GM12878 (cell line): ENCODE data around the gene SIX5. TPM values are rescaled to one million over a fixed set of nuclear protein-coding genes. Genes with fewer than 3 reads are reported as not detected.

Experiments
- CHD4 ChIP-seq: fragments of 200-600 bp; sonication (generic); IDR thresholded peaks from 2 replicates; pipeline ENCODE4 v1.6.1; 2016; ENCODE audit warnings: mild to moderate bottlenecking
- CREM ChIP-seq: IDR thresholded peaks from 2 replicates; pipeline ENCODE4 v1.6.1; 2014; ENCODE audit warnings: antibody characterized with exemption, low read depth
- ESRRA ChIP-seq: IDR thresholded peaks from 2 replicates; pipeline ENCODE4 v1.6.1; 2012; ENCODE audit warnings: mild to moderate bottlenecking, low read length, improper control_type of control experiment
- KAT2A ChIP-seq: conservative IDR thresholded peaks from 2 replicates; pipeline ENCODE4 v1.6.1; 2011; ENCODE audit warnings: low read depth, low read length; ENCODE audit not compliant: control insufficient read depth
- LARP7 ChIP-seq: fragments of 450-650 bp; IDR thresholded peaks from 2 replicates; pipeline ENCODE4 v1.6.1; 2017; ENCODE audit warnings: mild to moderate bottlenecking
- MXI1 ChIP-seq: fragments of 150-350 bp; IDR thresholded peaks from 2 replicates; pipeline ENCODE4 v1.6.1; 2011; ENCODE audit warnings: low read depth, mild to moderate bottlenecking, inconsistent platforms, low read length, improper control_type of control experiment
- RAD51 ChIP-seq: fragments of 450-650 bp; IDR thresholded peaks from 2 replicates; pipeline ENCODE4 v1.6.1; 2016; ENCODE audit warnings: moderate library complexity, mild to moderate bottlenecking, inconsistent platforms
- RBBP5 ChIP-seq: fragments of 200-600 bp; sonication (generic); conservative IDR thresholded peaks from 2 replicates; pipeline ENCODE4 v1.6.1; 2016
- RELA ChIP-seq: fragments of 450-650 bp; IDR thresholded peaks from 2 replicates; pipeline ENCODE4 v1.8.0; 2014; ENCODE audit warnings: borderline replicate concordance; ENCODE audit not compliant: partially characterized antibody
- SMAD5 ChIP-seq: IDR thresholded peaks from 2 replicates; pipeline ENCODE4 v1.6.1; 2016; ENCODE audit warnings: antibody characterized with exemption, low read depth
- STAT3 ChIP-seq: IDR thresholded peaks from 2 replicates; pipeline ENCODE4 v1.6.1; 2011; ENCODE audit warnings: low read depth, low read length, improper control_type of control experiment
- SUPT20H ChIP-seq: IDR thresholded peaks from 2 replicates; pipeline ENCODE4 v1.6.1; 2011; ENCODE audit warnings: low read depth, mild to moderate bottlenecking, low read length, moderate library complexity, borderline replicate concordance; ENCODE audit not compliant: control insufficient read depth
- TCF7 ChIP-seq: IDR thresholded peaks from 2 replicates; pipeline ENCODE4 v1.6.1; 2014; ENCODE audit warnings: antibody characterized with exemption, borderline replicate concordance
- ZBED1 ChIP-seq: IDR thresholded peaks from 2 replicates; pipeline ENCODE4 v1.6.1; 2016; ENCODE audit warnings: borderline replicate concordance
- ZNF384 ChIP-seq: IDR thresholded peaks from 2 replicates; pipeline ENCODE4 v1.6.1; 2012; ENCODE audit warnings: low read depth, mild to moderate bottlenecking, low read length, improper control_type of control experiment, borderline replicate concordance
- ZNF622 ChIP-seq: fragments of 450-650 bp; IDR thresholded peaks from 2 replicates; pipeline ENCODE4 v1.6.1; 2017; ENCODE audit warnings: mild to moderate bottlenecking, inconsistent platforms
- polyA plus RNA-seq, 11 experiments: library from polyadenylated mRNA; depleted of rRNA in 4 of 11; unstranded in 6 of 11; stranded (reverse) in 5 of 11; fragments of >200 nt; fragmentation: Nextera tagmentation in 4 of 11; fragmentation: Illumina TruSeq in 1 of 11; extraction: Ambion mirVana in 4 of 11; extraction: Trizol in 1 of 11; gene quantifications; 1 replicate in 1 of 11; 2 replicates in 10 of 11; pipeline versions ENCODE4 v1.2.1 to v1.2.3, GENCODE V29; 2011 to 2016; ENCODE audit warnings: inconsistent platforms in 2 of 11, missing spikeins in 2 of 11, low read depth in 1 of 11
- total RNA-seq, 4 experiments: library from RNA; depleted of rRNA in 3 of 4; stranded (reverse); fragments of >200 nt in 3 of 4; fragmentation: Illumina TruSeq in 1 of 4; extraction: Trizol in 1 of 4; gene quantifications; 2 replicates each; pipeline versions ENCODE4 v1.2.1 to v1.2.3, GENCODE V29; 2013 to 2021
- TF ChIP-seq, protein P1 (sequence below): fragments of 450-650 bp; IDR thresholded peaks from 2 replicates; pipeline ENCODE4 v1.6.1; 2016; ENCODE audit warnings: mild to moderate bottlenecking
- TF ChIP-seq, protein P2 (sequence below): fragments of 150-350 bp; IDR thresholded peaks from 2 replicates; pipeline ENCODE4 v1.6.1; 2016; ENCODE audit warnings: low read depth, low read length
- TF ChIP-seq, protein P3 (sequence below): fragments of 450-650 bp; IDR thresholded peaks from 2 replicates; pipeline ENCODE4 v1.6.1; 2017; ENCODE audit warnings: mild to moderate bottlenecking
- TF ChIP-seq, protein P4 (sequence below): IDR thresholded peaks from 2 replicates; pipeline ENCODE4 v1.6.1; 2012; ENCODE audit warnings: low read length, inconsistent platforms
- TF ChIP-seq, protein P5 (sequence below): fragments of 450-650 bp; formaldehyde crosslinking; IDR thresholded peaks from 2 replicates; pipeline ENCODE4 v1.4.0; 2022; ENCODE audit warnings: mild to moderate bottlenecking, moderate library complexity

Gene SIX5
- total and polyA plus RNA-seq, 10 of the 15 experiments (the other 5 are each of a cell fraction or from before 2014, with no cell fraction given): 1.9 to 10.5 (median 3.0) TPM; not detected in 2

DNA sequence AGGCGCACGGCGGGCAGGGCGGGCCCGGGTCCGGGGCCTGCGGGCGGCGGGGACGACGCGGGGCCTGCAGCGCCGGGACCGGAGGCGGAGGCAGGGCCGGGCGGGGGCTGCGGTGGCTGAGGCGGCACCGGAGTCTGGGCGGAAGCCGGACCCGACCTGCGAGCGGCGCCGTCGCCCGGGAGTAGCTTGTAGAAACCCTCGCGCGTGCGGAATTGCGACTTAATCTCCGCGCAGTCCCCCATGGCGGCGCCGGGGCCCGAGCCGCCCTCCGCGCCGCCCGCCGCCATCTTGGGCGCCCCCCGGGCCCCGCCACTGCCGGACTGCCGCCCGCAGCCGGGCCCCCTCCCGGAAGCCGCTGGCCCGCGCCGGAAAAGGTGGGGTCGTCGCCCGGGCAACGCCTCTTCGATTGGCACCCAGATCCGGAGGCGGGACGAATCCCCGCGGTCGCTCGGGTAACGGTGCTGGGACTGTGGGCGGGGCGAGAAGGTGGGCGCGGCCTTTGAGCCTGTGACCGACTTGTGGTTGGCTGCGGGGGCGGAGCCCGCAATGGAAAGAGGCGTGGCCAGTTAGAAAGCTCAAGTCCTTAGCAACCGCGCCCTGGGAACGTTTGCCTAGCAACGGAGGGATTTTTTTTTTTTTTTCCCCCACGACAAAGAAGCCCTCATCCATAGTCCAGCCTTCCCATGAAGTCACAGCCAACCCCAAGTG lies 23.6 kb upstream of the SIX5 start, which contains the start of gene DMWD (continued):
- no peak for TF ChIP-seq ESRRA
- TF ChIP-seq, protein P1, sequence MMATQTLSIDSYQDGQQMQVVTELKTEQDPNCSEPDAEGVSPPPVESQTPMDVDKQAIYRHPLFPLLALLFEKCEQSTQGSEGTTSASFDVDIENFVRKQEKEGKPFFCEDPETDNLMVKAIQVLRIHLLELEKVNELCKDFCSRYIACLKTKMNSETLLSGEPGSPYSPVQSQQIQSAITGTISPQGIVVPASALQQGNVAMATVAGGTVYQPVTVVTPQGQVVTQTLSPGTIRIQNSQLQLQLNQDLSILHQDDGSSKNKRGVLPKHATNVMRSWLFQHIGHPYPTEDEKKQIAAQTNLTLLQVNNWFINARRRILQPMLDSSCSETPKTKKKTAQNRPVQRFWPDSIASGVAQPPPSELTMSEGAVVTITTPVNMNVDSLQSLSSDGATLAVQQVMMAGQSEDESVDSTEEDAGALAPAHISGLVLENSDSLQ: peak; percentile 98
- no peak for TF ChIP-seq RELA
- no peak for TF ChIP-seq KAT2A
- TF ChIP-seq TCF7: no peak
- no peak for TF ChIP-seq ZNF622
- no peak for TF ChIP-seq SMAD5
- TF ChIP-seq, protein P2, sequence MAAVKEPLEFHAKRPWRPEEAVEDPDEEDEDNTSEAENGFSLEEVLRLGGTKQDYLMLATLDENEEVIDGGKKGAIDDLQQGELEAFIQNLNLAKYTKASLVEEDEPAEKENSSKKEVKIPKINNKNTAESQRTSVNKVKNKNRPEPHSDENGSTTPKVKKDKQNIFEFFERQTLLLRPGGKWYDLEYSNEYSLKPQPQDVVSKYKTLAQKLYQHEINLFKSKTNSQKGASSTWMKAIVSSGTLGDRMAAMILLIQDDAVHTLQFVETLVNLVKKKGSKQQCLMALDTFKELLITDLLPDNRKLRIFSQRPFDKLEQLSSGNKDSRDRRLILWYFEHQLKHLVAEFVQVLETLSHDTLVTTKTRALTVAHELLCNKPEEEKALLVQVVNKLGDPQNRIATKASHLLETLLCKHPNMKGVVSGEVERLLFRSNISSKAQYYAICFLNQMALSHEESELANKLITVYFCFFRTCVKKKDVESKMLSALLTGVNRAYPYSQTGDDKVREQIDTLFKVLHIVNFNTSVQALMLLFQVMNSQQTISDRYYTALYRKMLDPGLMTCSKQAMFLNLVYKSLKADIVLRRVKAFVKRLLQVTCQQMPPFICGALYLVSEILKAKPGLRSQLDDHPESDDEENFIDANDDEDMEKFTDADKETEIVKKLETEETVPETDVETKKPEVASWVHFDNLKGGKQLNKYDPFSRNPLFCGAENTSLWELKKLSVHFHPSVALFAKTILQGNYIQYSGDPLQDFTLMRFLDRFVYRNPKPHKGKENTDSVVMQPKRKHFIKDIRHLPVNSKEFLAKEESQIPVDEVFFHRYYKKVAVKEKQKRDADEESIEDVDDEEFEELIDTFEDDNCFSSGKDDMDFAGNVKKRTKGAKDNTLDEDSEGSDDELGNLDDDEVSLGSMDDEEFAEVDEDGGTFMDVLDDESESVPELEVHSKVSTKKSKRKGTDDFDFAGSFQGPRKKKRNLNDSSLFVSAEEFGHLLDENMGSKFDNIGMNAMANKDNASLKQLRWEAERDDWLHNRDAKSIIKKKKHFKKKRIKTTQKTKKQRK: no peak
- TF ChIP-seq RAD51: no peak
- TF ChIP-seq STAT3: no peak
- no peak for TF ChIP-seq RBBP5
- TF ChIP-seq, protein P3, sequence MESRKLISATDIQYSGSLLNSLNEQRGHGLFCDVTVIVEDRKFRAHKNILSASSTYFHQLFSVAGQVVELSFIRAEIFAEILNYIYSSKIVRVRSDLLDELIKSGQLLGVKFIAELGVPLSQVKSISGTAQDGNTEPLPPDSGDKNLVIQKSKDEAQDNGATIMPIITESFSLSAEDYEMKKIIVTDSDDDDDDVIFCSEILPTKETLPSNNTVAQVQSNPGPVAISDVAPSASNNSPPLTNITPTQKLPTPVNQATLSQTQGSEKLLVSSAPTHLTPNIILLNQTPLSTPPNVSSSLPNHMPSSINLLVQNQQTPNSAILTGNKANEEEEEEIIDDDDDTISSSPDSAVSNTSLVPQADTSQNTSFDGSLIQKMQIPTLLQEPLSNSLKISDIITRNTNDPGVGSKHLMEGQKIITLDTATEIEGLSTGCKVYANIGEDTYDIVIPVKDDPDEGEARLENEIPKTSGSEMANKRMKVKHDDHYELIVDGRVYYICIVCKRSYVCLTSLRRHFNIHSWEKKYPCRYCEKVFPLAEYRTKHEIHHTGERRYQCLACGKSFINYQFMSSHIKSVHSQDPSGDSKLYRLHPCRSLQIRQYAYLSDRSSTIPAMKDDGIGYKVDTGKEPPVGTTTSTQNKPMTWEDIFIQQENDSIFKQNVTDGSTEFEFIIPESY: no peak
- TF ChIP-seq, protein P4, sequence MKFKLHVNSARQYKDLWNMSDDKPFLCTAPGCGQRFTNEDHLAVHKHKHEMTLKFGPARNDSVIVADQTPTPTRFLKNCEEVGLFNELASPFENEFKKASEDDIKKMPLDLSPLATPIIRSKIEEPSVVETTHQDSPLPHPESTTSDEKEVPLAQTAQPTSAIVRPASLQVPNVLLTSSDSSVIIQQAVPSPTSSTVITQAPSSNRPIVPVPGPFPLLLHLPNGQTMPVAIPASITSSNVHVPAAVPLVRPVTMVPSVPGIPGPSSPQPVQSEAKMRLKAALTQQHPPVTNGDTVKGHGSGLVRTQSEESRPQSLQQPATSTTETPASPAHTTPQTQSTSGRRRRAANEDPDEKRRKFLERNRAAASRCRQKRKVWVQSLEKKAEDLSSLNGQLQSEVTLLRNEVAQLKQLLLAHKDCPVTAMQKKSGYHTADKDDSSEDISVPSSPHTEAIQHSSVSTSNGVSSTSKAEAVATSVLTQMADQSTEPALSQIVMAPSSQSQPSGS: no peak
- no peak for TF ChIP-seq CHD4
- TF ChIP-seq, protein P5, sequence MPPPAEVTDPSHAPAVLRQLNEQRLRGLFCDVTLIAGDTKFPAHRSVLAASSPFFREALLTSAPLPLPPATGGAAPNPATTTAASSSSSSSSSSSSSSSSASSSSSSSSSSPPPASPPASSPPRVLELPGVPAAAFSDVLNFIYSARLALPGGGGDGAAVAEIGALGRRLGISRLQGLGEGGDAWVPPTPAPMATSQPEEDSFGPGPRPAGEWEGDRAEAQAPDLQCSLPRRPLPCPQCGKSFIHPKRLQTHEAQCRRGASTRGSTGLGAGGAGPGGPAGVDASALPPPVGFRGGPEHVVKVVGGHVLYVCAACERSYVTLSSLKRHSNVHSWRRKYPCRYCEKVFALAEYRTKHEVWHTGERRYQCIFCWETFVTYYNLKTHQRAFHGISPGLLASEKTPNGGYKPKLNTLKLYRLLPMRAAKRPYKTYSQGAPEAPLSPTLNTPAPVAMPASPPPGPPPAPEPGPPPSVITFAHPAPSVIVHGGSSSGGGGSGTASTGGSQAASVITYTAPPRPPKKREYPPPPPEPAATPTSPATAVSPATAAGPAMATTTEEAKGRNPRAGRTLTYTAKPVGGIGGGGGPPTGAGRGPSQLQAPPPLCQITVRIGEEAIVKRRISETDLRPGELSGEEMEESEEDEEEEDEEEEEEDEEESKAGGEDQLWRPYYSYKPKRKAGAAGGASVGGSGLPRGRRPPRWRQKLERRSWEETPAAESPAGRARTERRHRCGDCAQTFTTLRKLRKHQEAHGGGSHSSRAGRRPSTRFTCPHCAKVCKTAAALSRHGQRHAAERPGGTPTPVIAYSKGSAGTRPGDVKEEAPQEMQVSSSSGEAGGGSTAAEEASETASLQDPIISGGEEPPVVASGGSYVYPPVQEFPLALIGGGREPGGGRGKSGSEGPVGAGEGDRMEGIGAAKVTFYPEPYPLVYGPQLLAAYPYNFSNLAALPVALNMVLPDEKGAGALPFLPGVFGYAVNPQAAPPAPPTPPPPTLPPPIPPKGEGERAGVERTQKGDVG (CRISPR knock-in tag): no peak
- TF ChIP-seq ZNF384: peak; percentile 85
- TF ChIP-seq LARP7: peak; percentile 89
- peak; percentile 45; the same call in 1 of the 2 replicates for TF ChIP-seq CREM
- TF ChIP-seq SUPT20H: no peak
- peak; percentile 99 for TF ChIP-seq MXI1
- no peak for TF ChIP-seq ZBED1
